ENCODE measurements around the gene PLAAT2.
"Not testable (repeated sequence)": the region's sequence is repeated elsewhere in the genome, so short reads cannot be mapped to it uniquely, and the experiment has no call there.

PLAAT2 gene

GRCh38 chr11:63547061-63547460 lies 16.1 kb downstream of the PLAAT2 start:
- DNase-seq: no peak

- no peak for DNase-seq
These were observed 19.5 kb downstream of the PLAAT2 start for GRCh38 chr11:63543711-63544110.

- DNase-seq: not testable (repeated sequence)
These were observed 20.7 kb downstream of the PLAAT2 start for GRCh38 chr11:63542506-63542905.

- DNase-seq: no peak
These were observed 25.7 kb downstream of the PLAAT2 start for GRCh38 chr11:63537293-63538101.

GRCh38 chr11:63536669-63537292 lies 26.4 kb downstream of the PLAAT2 start, which contains the start of gene PLAAT4:
TSS of gene PLAAT4 (plus strand) at chr11:63536808. CDS start at chr11:63536869, 61 bp downstream.
- no peak for DNase-seq

GRCh38 chr11:63535734-63536133 lies 27.4 kb downstream of the PLAAT2 start:
- no peak for DNase-seq

- DNase-seq: no peak
These were observed 28.2 kb downstream of the PLAAT2 start for GRCh38 chr11:63534895-63535461.

GRCh38 chr11:63534076-63534475 lies 29.1 kb downstream of the PLAAT2 start:
- DNase-seq: no peak

- no peak for DNase-seq
These were observed 30.2 kb downstream of the PLAAT2 start for GRCh38 chr11:63532799-63533475.

- DNase-seq: no peak
These were observed 31.1 kb downstream of the PLAAT2 start for GRCh38 chr11:63532117-63532516.

- DNase-seq: not testable (repeated sequence)
These were observed 31.9 kb downstream of the PLAAT2 start for GRCh38 chr11:63531074-63531792.

- no peak for DNase-seq
These were observed 33.2 kb downstream of the PLAAT2 start for GRCh38 chr11:63530021-63530420.

- DNase-seq: not testable (repeated sequence)
These were observed 33.8 kb downstream of the PLAAT2 start for GRCh38 chr11:63529373-63529772.

- not testable (repeated sequence) for DNase-seq
These were observed 34.4 kb downstream of the PLAAT2 start for GRCh38 chr11:63528729-63529278.

GRCh38 chr11:63528156-63528555 lies 35.0 kb downstream of the PLAAT2 start:
- not testable (repeated sequence) for DNase-seq

GRCh38 chr11:63527667-63528066 lies 35.5 kb downstream of the PLAAT2 start:
- no peak for DNase-seq

- no peak for DNase-seq
These were observed 40.0 kb downstream of the PLAAT2 start for GRCh38 chr11:63523151-63523550.

GRCh38 chr11:63521896-63522295 lies 41.3 kb downstream of the PLAAT2 start:
- DNase-seq: no peak

GRCh38 chr11:63520606-63521170 lies 42.5 kb downstream of the PLAAT2 start:
- DNase-seq: no peak

- DNase-seq: no peak
These were observed 44.6 kb downstream of the PLAAT2 start for GRCh38 chr11:63518548-63518947.

- no peak for DNase-seq
These were observed 46.0 kb downstream of the PLAAT2 start for GRCh38 chr11:63517156-63517555.

GRCh38 chr11:63516109-63516508 lies 47.1 kb downstream of the PLAAT2 start:
- no peak for DNase-seq

All from NCI-H187 treated with DMSO at 0.1 percent for 48 hours (cell line).